PC-9 (cell line): Measurements from ENCODE around the gene ASCC1.

Experiments
- CTCF ChIP-seq: fragments of 200-600 bp; sonication (generic); conservative IDR thresholded peaks from 2 replicates; pipeline ENCODE4 v1.6.1; 2017; ENCODE audit warnings: mixed run types, antibody characterized with exemption, mild to moderate bottlenecking, moderate library complexity
- EZH2 ChIP-seq: fragments of 200-600 bp; sonication (generic); IDR thresholded peaks from 2 replicates; pipeline ENCODE4 v1.8.0; 2017; ENCODE audit warnings: antibody characterized with exemption, low read depth

GRCh38 chr10:72170263-72170662 is 45.8 kb downstream of the ASCC1 start:
- TF ChIP-seq CTCF = no peak
- no peak for TF ChIP-seq EZH2
